UCSD-AML1 (cell line): ENCODE results near the gene TMEM217.
A peak's percentile ranks its signal among the peaks of the same experiment; 100 is the strongest.
"Not testable (repeated sequence)": the region's sequence is repeated elsewhere in the genome, so short reads cannot be mapped to it uniquely, and the experiment has no call there.

Source experiments
- DNase-seq: peaks from one replicate; lab custom pipeline; 2025; ENCODE audit not compliant: unreplicated experiment; lab: John Stamatoyannopoulos, UW

Gene TMEM217

GRCh38 chr6:37218511-37218910, 39.4 kb downstream of the TMEM217 start:
- DNase-seq = no peak

GRCh38 chr6:37218061-37218460, 39.9 kb downstream of the TMEM217 start:
- no peak for DNase-seq

GRCh38 chr6:37212268-37212667, 45.7 kb downstream of the TMEM217 start:
- DNase-seq = no peak

GRCh38 chr6:37210313-37210968, 47.5 kb downstream of the TMEM217 start:
- peak; percentile 37 for DNase-seq

GRCh38 chr6:37209461-37210205, 48.3 kb downstream of the TMEM217 start:
- DNase-seq = no peak

- no peak for DNase-seq
Measured at GRCh38 chr6:37208793-37209192, 49.2 kb downstream of the TMEM217 start.

- peak; percentile 90 for DNase-seq
Measured at GRCh38 chr6:37207903-37208456, 50.0 kb downstream of the TMEM217 start.

- DNase-seq = no peak
Measured at GRCh38 chr6:37206622-37207021, 51.3 kb downstream of the TMEM217 start.

GRCh38 chr6:37205997-37206340, 52.0 kb downstream of the TMEM217 start:
- no peak for DNase-seq

- DNase-seq = no peak
Measured at GRCh38 chr6:37205175-37205996, 52.6 kb downstream of the TMEM217 start.

- no peak for DNase-seq
Measured at GRCh38 chr6:37204014-37204751, 53.8 kb downstream of the TMEM217 start.

- DNase-seq = no peak
Measured at GRCh38 chr6:37202788-37203491, 55.0 kb downstream of the TMEM217 start.

GRCh38 chr6:37201726-37202125, 56.2 kb downstream of the TMEM217 start:
- no peak for DNase-seq

GRCh38 chr6:37200085-37200484, 57.9 kb downstream of the TMEM217 start:
- DNase-seq = no peak

- not testable (repeated sequence) for DNase-seq
Measured at GRCh38 chr6:37196451-37196850, 61.5 kb downstream of the TMEM217 start.

- DNase-seq = not testable (repeated sequence)
Measured at GRCh38 chr6:37194886-37195285, 63.1 kb downstream of the TMEM217 start.

GRCh38 chr6:37192666-37193065, 65.3 kb downstream of the TMEM217 start:
- DNase-seq = no peak

- DNase-seq = no peak
Measured at GRCh38 chr6:37190159-37190535, 67.8 kb downstream of the TMEM217 start.

- no peak for DNase-seq
Measured at GRCh38 chr6:37188962-37189510, 68.9 kb downstream of the TMEM217 start.
